Lower leg skin (tissue), 3 donors: Measurements from ENCODE around the gene ADAMTS9.

Experiments
- POLR2A ChIP-seq, 2 donors: fragments of 450-650 bp; IDR thresholded peaks; one replicate each; pipeline ENCODE4 v1.6.1; 2016 to 2017; ENCODE audit warnings: antibody characterized with exemption in 2 of 2, mild to moderate bottlenecking in 1 of 2, moderate library complexity in 1 of 2
- TF ChIP-seq, protein P1 (sequence below), 3 donors: fragments of 450-650 bp; IDR thresholded peaks; one replicate each; pipeline ENCODE4 v1.5.1; 2016; ENCODE audit warnings: antibody characterized with exemption in 3 of 3, mild to moderate bottlenecking in 3 of 3, moderate library complexity in 2 of 3

DNA sequence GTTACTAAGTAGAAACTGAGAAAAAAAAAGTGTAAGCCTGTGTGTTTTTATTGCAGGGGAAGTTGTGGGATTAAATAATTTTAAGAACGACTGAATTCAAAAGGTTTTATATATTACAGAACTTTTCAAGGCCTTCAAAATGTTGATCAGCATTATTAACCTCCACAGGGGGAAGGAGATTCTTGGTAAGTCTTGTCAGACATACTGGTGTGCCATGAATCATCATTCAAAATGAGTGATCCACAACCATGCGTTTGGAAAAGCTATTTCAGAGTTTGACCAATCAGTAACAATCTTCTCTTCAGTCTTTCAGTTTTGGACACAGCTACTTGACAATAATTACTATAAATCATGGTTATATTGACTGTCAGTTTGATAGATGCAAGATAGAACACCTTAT, 70.2 kb downstream of the ADAMTS9 start:
- TF ChIP-seq, protein P1, sequence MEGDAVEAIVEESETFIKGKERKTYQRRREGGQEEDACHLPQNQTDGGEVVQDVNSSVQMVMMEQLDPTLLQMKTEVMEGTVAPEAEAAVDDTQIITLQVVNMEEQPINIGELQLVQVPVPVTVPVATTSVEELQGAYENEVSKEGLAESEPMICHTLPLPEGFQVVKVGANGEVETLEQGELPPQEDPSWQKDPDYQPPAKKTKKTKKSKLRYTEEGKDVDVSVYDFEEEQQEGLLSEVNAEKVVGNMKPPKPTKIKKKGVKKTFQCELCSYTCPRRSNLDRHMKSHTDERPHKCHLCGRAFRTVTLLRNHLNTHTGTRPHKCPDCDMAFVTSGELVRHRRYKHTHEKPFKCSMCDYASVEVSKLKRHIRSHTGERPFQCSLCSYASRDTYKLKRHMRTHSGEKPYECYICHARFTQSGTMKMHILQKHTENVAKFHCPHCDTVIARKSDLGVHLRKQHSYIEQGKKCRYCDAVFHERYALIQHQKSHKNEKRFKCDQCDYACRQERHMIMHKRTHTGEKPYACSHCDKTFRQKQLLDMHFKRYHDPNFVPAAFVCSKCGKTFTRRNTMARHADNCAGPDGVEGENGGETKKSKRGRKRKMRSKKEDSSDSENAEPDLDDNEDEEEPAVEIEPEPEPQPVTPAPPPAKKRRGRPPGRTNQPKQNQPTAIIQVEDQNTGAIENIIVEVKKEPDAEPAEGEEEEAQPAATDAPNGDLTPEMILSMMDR (IDR thresholded peaks at IDR 0.05): no peak
- no peak for TF ChIP-seq POLR2A (IDR thresholded peaks at IDR 0.05)
